H9 (cell line): ENCODE results near the gene DNAJC5. TPM values are rescaled to one million over a fixed set of nuclear protein-coding genes. Genes with fewer than 3 reads are reported as not detected.

ENCODE experiments used
- DNase-seq: peaks from one replicate; pipeline ENCODE4 v3.0.0-alpha.2; 2017
- H2AFZ ChIP-seq: one replicate; pipeline ENCODE4 v1.6.1; 2013; ENCODE audit warnings: mild to moderate bottlenecking, low read length, control low read depth, moderate library complexity
- H2AK5ac ChIP-seq: 2 replicates; pipeline ENCODE4 v1.6.1; 2013; ENCODE audit warnings: low read length, control low read depth, mixed read lengths; ENCODE audit not compliant: insufficient read length
- H2BK120ac ChIP-seq: one replicate; pipeline ENCODE4 v1.6.1; 2013; ENCODE audit warnings: low read depth, mild to moderate bottlenecking, low read length, control low read depth, inconsistent platforms; ENCODE audit not compliant: poor library complexity, severe bottlenecking
- H2BK12ac ChIP-seq: 2 replicates; pipeline ENCODE4 v1.6.1; 2013; ENCODE audit warnings: low read length, control low read depth, mixed read lengths, low read depth; ENCODE audit not compliant: insufficient read length
- H2BK15ac ChIP-seq: 2 replicates; pipeline ENCODE4 v1.6.1; 2013; ENCODE audit warnings: low read depth, low read length, control low read depth
- H2BK20ac ChIP-seq: one replicate; pipeline ENCODE4 v1.6.1; 2013; ENCODE audit warnings: low read depth, mild to moderate bottlenecking, low read length, control low read depth, inconsistent platforms; ENCODE audit not compliant: poor library complexity, severe bottlenecking
- H2BK5ac ChIP-seq: 2 replicates; pipeline ENCODE4 v1.6.1; 2013; ENCODE audit warnings: low read length, control low read depth, mixed read lengths; ENCODE audit not compliant: insufficient read length
- H3K14ac ChIP-seq: 2 replicates; pipeline ENCODE4 v1.6.1; 2013; ENCODE audit warnings: low read length, control low read depth; ENCODE audit not compliant: insufficient read depth
- H3K18ac ChIP-seq: 2 replicates; pipeline ENCODE4 v1.6.1; 2013; ENCODE audit warnings: low read depth, mild to moderate bottlenecking, mixed read lengths, low read length, control low read depth; ENCODE audit not compliant: insufficient read length
- H3K23ac ChIP-seq: 2 replicates; pipeline ENCODE4 v1.6.1; 2013; ENCODE audit warnings: low read length, control low read depth, mixed read lengths, low read depth; ENCODE audit not compliant: insufficient read length
- H3K23me2 ChIP-seq: 2 replicates; pipeline ENCODE4 v1.6.1; 2013; ENCODE audit warnings: low read depth, mild to moderate bottlenecking, mixed read lengths, low read length, control low read depth; ENCODE audit not compliant: insufficient read length, poor library complexity, severe bottlenecking
- H3K27ac ChIP-seq: 2 replicates; pipeline ENCODE4 v1.5.1; 2013; ENCODE audit warnings: low read length, control low read depth, mixed read lengths, low read depth; ENCODE audit not compliant: insufficient read length
- H3K27me3 ChIP-seq: 2 replicates; pipeline ENCODE4 v1.6.1; 2013; ENCODE audit warnings: low read length, control low read depth, inconsistent platforms; ENCODE audit not compliant: insufficient read depth
- H3K4ac ChIP-seq: 2 replicates; pipeline ENCODE4 v1.6.1; 2013; ENCODE audit warnings: low read depth, mild to moderate bottlenecking, control low read depth, inconsistent platforms, low read length, moderate library complexity
- H3K4me1 ChIP-seq: 2 replicates; pipeline ENCODE4 v1.6.1; 2013; ENCODE audit warnings: low read length, control low read depth, inconsistent platforms; ENCODE audit not compliant: insufficient read depth
- H3K4me2 ChIP-seq: 2 replicates; pipeline ENCODE4 v1.6.1; 2013; ENCODE audit warnings: low read length, control low read depth, mixed read lengths; ENCODE audit not compliant: insufficient read length, insufficient read depth
- H3K56ac ChIP-seq: 2 replicates; pipeline ENCODE4 v1.6.1; 2013; ENCODE audit warnings: low read depth, mild to moderate bottlenecking, mixed read lengths, low read length, control low read depth; ENCODE audit not compliant: insufficient read length
- H3K79me1 ChIP-seq: 2 replicates; pipeline ENCODE4 v1.6.1; 2013; ENCODE audit warnings: low read depth, mild to moderate bottlenecking, moderate library complexity, low read length, control low read depth, inconsistent platforms; ENCODE audit not compliant: insufficient read depth, poor library complexity, severe bottlenecking
- H3K79me2 ChIP-seq: 2 replicates; pipeline ENCODE4 v1.6.1; 2013; ENCODE audit warnings: low read length, control low read depth, inconsistent platforms; ENCODE audit not compliant: insufficient read depth
- H3K9ac ChIP-seq: 2 replicates; pipeline ENCODE4 v1.6.1; 2013; ENCODE audit warnings: low read length, control low read depth, mixed read lengths; ENCODE audit not compliant: insufficient read length; ENCODE audit errors: extremely low read depth
- H3K9me3 ChIP-seq: one replicate; pipeline ENCODE4 v1.6.1; 2013; ENCODE audit warnings: low read depth, low read length, inconsistent platforms; ENCODE audit not compliant: control insufficient read depth
- H3T11ph ChIP-seq: one replicate; pipeline ENCODE4 v1.6.1; 2013; ENCODE audit warnings: mild to moderate bottlenecking, low read length, control low read depth, inconsistent platforms
- H4K20me1 ChIP-seq: one replicate; pipeline ENCODE4 v1.6.1; 2013; ENCODE audit not compliant: control insufficient read depth, insufficient read length, insufficient read depth
- H4K5ac ChIP-seq: 2 replicates; pipeline ENCODE4 v1.6.1; 2013; ENCODE audit warnings: low read depth, mild to moderate bottlenecking, mixed read lengths, low read length, control low read depth; ENCODE audit not compliant: insufficient read length
- H4K8ac ChIP-seq: replicated peaks from 2 replicates; pipeline ENCODE4 v1.6.1; 2013; ENCODE audit warnings: low read length, control low read depth, mixed read lengths, low read depth; ENCODE audit not compliant: insufficient read length
- H4K91ac ChIP-seq: 2 replicates; pipeline ENCODE4 v1.6.1; 2013; ENCODE audit warnings: low read depth, mild to moderate bottlenecking, moderate library complexity, mixed read lengths, low read length, control low read depth; ENCODE audit not compliant: insufficient read length
- H3K27ac Mint-ChIP-seq, 3 experiments: 2 replicates in 2 of 3; 3 replicates in 1 of 3; pipeline ENCODE4 v1.8.0; 2020 to 2021; ENCODE audit warnings: mixed read lengths in 3 of 3, mild to moderate bottlenecking in 1 of 3, moderate library complexity in 1 of 3
- H3K27me3 Mint-ChIP-seq: 2 replicates; pipeline ENCODE4 v1.8.0; 2021; ENCODE audit warnings: low read depth, mild to moderate bottlenecking, moderate library complexity, mixed read lengths
- H3K36me3 Mint-ChIP-seq, 3 experiments: 2 replicates in 2 of 3; 3 replicates in 1 of 3; pipeline ENCODE4 v1.8.0; 2020 to 2021; ENCODE audit warnings: low read depth in 3 of 3, mixed read lengths in 3 of 3; ENCODE audit not compliant: insufficient read depth in 1 of 3
- H3K4me1 Mint-ChIP-seq, 2 experiments: 2 replicates each; pipeline ENCODE4 v1.8.0; 2020; ENCODE audit warnings: mixed read lengths in 2 of 2
- H3K4me3 Mint-ChIP-seq, 2 experiments: 2 replicates in 1 of 2; 3 replicates in 1 of 2; pipeline ENCODE4 v1.8.0; 2020 to 2021; ENCODE audit warnings: mild to moderate bottlenecking in 2 of 2, mixed read lengths in 2 of 2, moderate library complexity in 1 of 2
- H3K9me3 Mint-ChIP-seq, 2 experiments: 2 replicates in 1 of 2; 3 replicates in 1 of 2; pipeline ENCODE4 v1.8.0; 2020; ENCODE audit warnings: mild to moderate bottlenecking in 2 of 2, mixed read lengths in 2 of 2, moderate library complexity in 1 of 2
- CTCF ChIP-seq: fragments of 200-600 bp; sonication (generic); conservative IDR thresholded peaks from 3 replicates; pipeline ENCODE4 v1.8.0; 2021; ENCODE audit warnings: antibody characterized with exemption, mild to moderate bottlenecking
- WGBS: extraction: QIAGEN DNeasy Blood & Tissue Kit; methylation state at CpG from one replicate; pipeline ENCODE4 v1.1.7; 2013; ENCODE audit warnings: missing lambda C conversion rate, low lambda C conversion rate, mixed read lengths; ENCODE audit not compliant: insufficient read length; ENCODE audit errors: extremely low coverage; 5-methylcytosine and 5-hydroxymethylcytosine counted together
- total RNA-seq: library from RNA; stranded (reverse); gene quantifications from 2 replicates; pipeline ENCODE4 v1.2.1, GENCODE V29; 2021

The DNAJC5 gene
- total RNA-seq, 1 experiment from 2014 or later: 43.0 TPM

DNA sequence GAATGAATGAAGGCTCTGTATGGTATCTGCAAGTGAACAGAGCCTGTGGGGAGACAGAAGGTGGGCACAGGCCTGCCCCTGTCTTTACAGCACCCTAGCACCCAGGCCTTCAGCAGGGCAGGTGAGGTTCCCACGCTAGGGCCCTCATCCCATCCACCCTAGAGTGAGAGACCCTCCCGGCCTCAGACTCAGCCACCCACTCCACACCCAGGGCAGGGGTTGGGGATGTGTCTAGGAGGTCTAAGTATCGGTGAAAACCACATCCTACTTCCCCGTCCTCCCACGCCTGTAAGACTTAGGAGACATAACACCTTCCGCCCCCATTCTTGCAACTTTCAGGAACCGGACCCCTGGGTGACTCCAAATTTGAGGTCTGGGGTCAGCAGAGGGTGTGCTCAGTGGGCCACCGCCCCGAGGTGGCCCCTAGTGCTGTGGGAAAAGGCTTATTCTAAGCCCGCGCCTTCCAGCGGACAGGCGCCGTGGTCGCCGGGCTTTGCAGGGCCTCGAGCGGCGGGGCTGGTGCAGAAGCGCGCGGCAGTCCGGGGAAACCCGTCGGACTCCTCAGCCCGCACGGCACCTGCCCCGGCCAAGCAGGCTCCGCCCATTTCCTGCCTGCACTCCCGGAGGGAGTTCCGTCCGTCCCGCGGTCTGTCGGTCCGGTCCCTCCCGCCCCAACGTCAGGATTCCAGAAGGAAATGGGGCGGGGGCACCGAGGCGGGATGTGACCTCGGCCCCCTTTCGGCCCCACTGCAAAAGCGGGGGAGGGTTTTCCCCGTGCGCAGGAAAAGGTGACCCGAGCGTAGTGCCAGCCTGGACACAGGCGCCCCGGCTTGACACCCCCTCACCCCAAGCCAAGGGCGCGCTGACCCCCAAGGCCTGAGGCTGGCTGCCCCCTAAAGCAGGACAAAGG, 83.6 kb downstream of the DNAJC5 start:
- no peak overlapping the region for H4K8ac ChIP-seq
- no peaks in the 10 kb centered on the region for H3K27me3 ChIP-seq
- Mint-ChIP-seq H3K27me3 (peaks cover 1% of the 10 kb centered on the region; the same call in 1 of the 2 replicates), H3K4me3 (peak overlapping the region; percentile 72 to 86), H3K9me3 (no peaks in the 10 kb centered on the region), H3K36me3 (peaks cover 10 to 20% (median 14%) of the 10 kb centered on the region in 3 experiments), H3K27ac (peak overlapping the region in 1 of 3 experiments; percentile 80; a peak in 1 of 7 replicates), H3K4me1 (peaks cover 29 to 30% of the 10 kb centered on the region in 2 experiments)
- no peak overlapping the region for H4K5ac ChIP-seq
- peaks cover 13% of the 10 kb centered on the region for H3K23me2 ChIP-seq
- H3K27ac ChIP-seq: no peak overlapping the region
- H3K4me1 ChIP-seq: peaks cover 3% of the 10 kb centered on the region; the same call in 1 of the 2 replicates
- H2AK5ac ChIP-seq: no peak overlapping the region
- H2BK20ac ChIP-seq: no peak overlapping the region
- no CpG with 5 or more reads among the region's 52 CpGs for WGBS
- peaks cover 4% of the 10 kb centered on the region; the same call in 1 of the 2 replicates for H3K79me2 ChIP-seq
- peak overlapping the region; percentile 6; the same call in 1 of the 2 replicates for H3K14ac ChIP-seq
- peaks cover 6% of the 10 kb centered on the region for H3K79me1 ChIP-seq
- H2AFZ ChIP-seq: no peak overlapping the region
- H3K23ac ChIP-seq: no peak overlapping the region
- no peak overlapping the region for H2BK12ac ChIP-seq
- H3K56ac ChIP-seq: no peak overlapping the region
- H2BK15ac ChIP-seq: no peak overlapping the region
- H3K9ac ChIP-seq: peak overlapping the region; percentile 41
- TF ChIP-seq CTCF: no peak
- H3K9me3 ChIP-seq: no peaks in the 10 kb centered on the region
- H2BK120ac ChIP-seq: no peak overlapping the region
- peak overlapping the region; percentile 67 for H3K4me2 ChIP-seq
- no peak overlapping the region for H3K18ac ChIP-seq
- H3K4ac ChIP-seq: no peak overlapping the region
- no peak overlapping the region for H4K91ac ChIP-seq
- DNase-seq: peak; percentile 85
- no peaks in the 10 kb centered on the region for H4K20me1 ChIP-seq
- H3T11ph ChIP-seq: no peak overlapping the region
- no peak overlapping the region for H2BK5ac ChIP-seq
